Gastroesophageal sphincter (tissue), 3 donors: Measurements from ENCODE around the gene TTBK2.

Experiments used
- CTCF ChIP-seq, 4 experiments: fragments of 200-600 bp in 2 of 4; fragments of 450-650 bp in 2 of 4; sonication (generic) in 1 of 4; IDR thresholded peaks; one replicate each; pipeline ENCODE4 v1.5.1; 2017 to 2019; ENCODE audit warnings: antibody characterized with exemption in 4 of 4, mild to moderate bottlenecking in 2 of 4, moderate library complexity in 2 of 4
- POLR2AphosphoS5 ChIP-seq: sonication (generic); formaldehyde crosslinking; IDR thresholded peaks from one replicate; pipeline ENCODE4 v1.6.1; 2017; ENCODE audit warnings: antibody characterized with exemption

GRCh38 chr15:42804739-42805138 is 115.8 kb downstream of the TTBK2 start:
- no peak for TF ChIP-seq CTCF (IDR thresholded peaks at IDR 0.05)
- TF ChIP-seq POLR2AphosphoS5, result no peak
